ENCODE data around the gene STMN3.

DNA sequence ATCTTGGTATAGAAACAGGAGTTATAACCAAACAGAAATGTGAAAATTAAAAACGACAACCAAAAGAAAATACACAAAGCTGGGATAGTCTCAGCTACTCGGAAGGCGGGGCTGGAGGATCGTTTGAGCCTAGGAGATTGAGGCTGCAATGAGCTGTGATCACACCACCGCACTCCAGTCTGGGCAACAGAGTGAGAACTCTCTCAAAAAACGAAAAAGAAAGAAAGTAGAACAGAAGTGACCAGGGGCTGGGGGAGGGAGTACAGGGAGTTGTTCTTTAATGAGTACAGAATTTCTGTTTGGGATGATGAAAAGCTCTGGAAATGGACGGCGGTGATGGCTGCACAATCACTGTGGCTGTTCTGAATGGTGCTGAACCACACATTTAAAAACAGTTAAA lies 32.2 kb downstream of the STMN3 start:
- TF ChIP-seq REST (IDR thresholded peaks at IDR 0.05; ENCODE audit: insufficient read depth in 1 of 2, low read depth in 2 of 2, low read length in 2 of 2) (no peak), POLR2AphosphoS5 (IDR thresholded peaks at IDR 0.05; ENCODE audit: low read depth, low read length) (no peak), SIN3A (IDR thresholded peaks at IDR 0.05; ENCODE audit: borderline replicate concordance, insufficient read depth, low read length) (no peak), TAF1 (IDR thresholded peaks at IDR 0.05; ENCODE audit: borderline replicate concordance, insufficient read depth, low read length) (no peak)

Measured in PFSK-1 (cell line).